A549 (cell line): ENCODE results near the gene ENTPD6. TPM values are rescaled to one million over a fixed set of nuclear protein-coding genes. Genes with fewer than 3 reads are reported as not detected.

Source experiments
- ATAC-seq, 2 experiments: fragments of 200-7000 bp in 1 of 2; fragments of >200 bp in 1 of 2; cut with Nextera tagmentation in 1 of 2; cut with Tn5 transposase in 1 of 2; 3 replicates each; pipeline versions ENCODE4 v1.8.0 to v1.9.1; 2018 to 2020; ENCODE audit warnings: mild to moderate bottlenecking in 1 of 2, moderate library complexity in 1 of 2
- CTCF ChIA-PET: fragments of 300-600 bp; sonication (Branson Sonifier 250); formaldehyde crosslinking; extraction: SDS; loops from one replicate; lab custom pipeline; 2021; ENCODE audit warnings: antibody characterized with exemption, inconsistent platforms; lab: Yijun Ruan, JAX
- POLR2A ChIA-PET: fragments of 350-600 bp; formaldehyde crosslinking; extraction: SDS; loops from one replicate; lab custom pipeline; 2021; ENCODE audit warnings: antibody characterized with exemption, inconsistent platforms; lab: Yijun Ruan, JAX
- DNase-seq, 2 experiments: peaks; one replicate each; pipeline versions ENCODE4 v3.0.0 to v3.0.0-alpha.2; 2011 to 2016; ENCODE audit warnings: low read depth in 1 of 2, low spot score in 1 of 2
- FAIRE-seq: peaks from 2 replicates; lab custom pipeline; 2011; peaks lifted over from hg19 to GRCh38; lab: Jason Lieb, UNC
- H3K27ac ChIP-seq, 2 experiments: fragments of >200 bp; sonication (Bioruptor Twin); formaldehyde crosslinking; 3 replicates each; pipeline ENCODE4 v1.5.1; 2016 to 2017
- H3K4me1 ChIP-seq: fragments of >200 bp; sonication (Bioruptor Twin); formaldehyde crosslinking; 3 replicates; pipeline ENCODE4 v1.6.1; 2016
- H3K4me2 ChIP-seq: fragments of >200 bp; sonication (Bioruptor Twin); formaldehyde crosslinking; 3 replicates; pipeline ENCODE4 v1.6.1; 2016
- H3K4me3 ChIP-seq: fragments of >200 bp; sonication (Bioruptor Twin); formaldehyde crosslinking; 3 replicates; pipeline ENCODE4 v1.5.1; 2016
- H3K9me3 ChIP-seq: fragments of >200 bp; sonication (Bioruptor Twin); formaldehyde crosslinking; 3 replicates; pipeline ENCODE4 v1.6.1; 2016
- CBX8 ChIP-seq: fragments of 200-600 bp; sonication (generic); IDR thresholded peaks from 2 replicates; pipeline ENCODE4 v1.6.1; 2016
- EHMT2 ChIP-seq: fragments of 200-600 bp; sonication (generic); IDR thresholded peaks from 2 replicates; pipeline ENCODE4 v1.6.1; 2016; ENCODE audit warnings: antibody characterized with exemption, low read depth, mild to moderate bottlenecking, moderate library complexity
- HDAC2 ChIP-seq: fragments of 200-600 bp; sonication (generic); IDR thresholded peaks from 2 replicates; pipeline ENCODE4 v1.6.1; 2016
- JUN ChIP-seq, 2 experiments: fragments of >200 bp; sonication (Bioruptor Twin); formaldehyde crosslinking; IDR thresholded peaks; 2 replicates in 1 of 2; 3 replicates in 1 of 2; pipeline ENCODE4 v1.6.1; 2016 to 2017
- POLR2A ChIP-seq: IDR thresholded peaks from 2 replicates; pipeline ENCODE4 v1.6.1; 2012; ENCODE audit warnings: mild to moderate bottlenecking, low read length
- RAD21 ChIP-seq, 2 experiments: fragments of >200 bp in 1 of 2; sonication (Bioruptor Twin) in 1 of 2; formaldehyde crosslinking in 1 of 2; IDR thresholded peaks in 1 of 2; conservative IDR thresholded peaks in 1 of 2; 2 replicates in 1 of 2; 3 replicates in 1 of 2; pipeline ENCODE4 v1.6.1; 2012 to 2018; ENCODE audit warnings: inconsistent platforms in 1 of 2
- WGBS: methylation state at CpG from one replicate; pipeline ENCODE4 v1.1.6; 2017; ENCODE audit errors: missing lambda C conversion rate; 5-methylcytosine and 5-hydroxymethylcytosine counted together
- polyA plus RNA-seq, 4 experiments: library from polyadenylated mRNA; depleted of rRNA in 3 of 4; stranded (reverse); fragments of >200 nt; fragmentation: RNase III in 1 of 4; extraction: RNeasy Plus Mini Kit Qiagen cat#74134 plus additional on column Dnase treatment in 1 of 4; gene quantifications; 2 replicates in 3 of 4; 3 replicates in 1 of 4; pipeline ENCODE4 v1.2.3, GENCODE V29; 2011 to 2017
- TF ChIP-seq, protein P1 (sequence below): fragments of 200-600 bp; sonication (generic); IDR thresholded peaks from 2 replicates; pipeline ENCODE4 v1.6.1; 2016; ENCODE audit warnings: antibody characterized with exemption, mild to moderate bottlenecking, moderate library complexity
- TF ChIP-seq, protein P2 (sequence below): IDR thresholded peaks from 2 replicates; pipeline ENCODE4 v1.6.1; 2012
- TF ChIP-seq, protein P3 (sequence below): fragments of >200 bp; sonication (Bioruptor Twin); formaldehyde crosslinking; IDR thresholded peaks from 3 replicates; pipeline ENCODE4 v1.5.1; 2016
- TF ChIP-seq, protein P4 (sequence below): fragments of >200 bp; sonication (Bioruptor Twin); formaldehyde crosslinking; IDR thresholded peaks from 2 replicates; pipeline ENCODE4 v1.6.1; 2016

The ENTPD6 gene
- polyA plus RNA-seq, 2 of the 4 experiments (the other 2 are of a cell fraction) = 85.7 to 87.0 TPM

DNA sequence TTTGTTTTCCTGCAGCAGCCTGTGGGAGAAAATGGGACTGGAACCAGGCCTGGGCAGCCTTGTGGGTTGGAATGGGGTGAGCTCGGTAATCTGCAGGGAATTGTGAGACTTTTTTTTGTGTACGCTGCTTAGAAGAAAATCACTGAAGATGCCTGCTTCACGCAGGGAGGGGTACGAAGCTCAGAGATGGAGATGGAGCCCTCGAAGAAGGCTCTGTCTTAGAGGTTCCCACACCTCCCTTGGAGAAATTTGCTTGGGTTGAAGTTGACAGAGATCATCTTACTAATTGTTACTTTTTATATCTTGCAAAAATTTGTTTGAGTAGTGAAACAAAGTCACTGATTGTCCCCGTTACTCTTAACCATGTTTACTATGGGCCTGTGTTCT is 53.3 kb downstream of the ENTPD6 start:
- no peak for FAIRE-seq
- DNase-seq = no peak
- 3% methylated on average over 6 of the region's 6 CpGs for WGBS
- Histone ChIP-seq H3K4me1 (peaks cover 62% of the 10 kb centered on the region), H3K4me3 (peak overlapping the region; percentile 82), H3K9me3 (peaks cover 5% of the 10 kb centered on the region; the same call in 1 of the 3 replicates), H3K4me2 (peak overlapping the region; percentile 87)
- CTCF ChIA-PET = interaction anchor here (1.6 to 11.8 kb wide), 10 partner anchors 8 to 253 kb away, joined by 5 to 300 read pairs (median 15); partner anchors contain the start of gene ENTPD6
- TF ChIP-seq HDAC2 = 0 out of 2 replicates have a peak, but pooled peaks have one; percentile 65
- no peak for TF ChIP-seq EHMT2
- TF ChIP-seq, protein P1, sequence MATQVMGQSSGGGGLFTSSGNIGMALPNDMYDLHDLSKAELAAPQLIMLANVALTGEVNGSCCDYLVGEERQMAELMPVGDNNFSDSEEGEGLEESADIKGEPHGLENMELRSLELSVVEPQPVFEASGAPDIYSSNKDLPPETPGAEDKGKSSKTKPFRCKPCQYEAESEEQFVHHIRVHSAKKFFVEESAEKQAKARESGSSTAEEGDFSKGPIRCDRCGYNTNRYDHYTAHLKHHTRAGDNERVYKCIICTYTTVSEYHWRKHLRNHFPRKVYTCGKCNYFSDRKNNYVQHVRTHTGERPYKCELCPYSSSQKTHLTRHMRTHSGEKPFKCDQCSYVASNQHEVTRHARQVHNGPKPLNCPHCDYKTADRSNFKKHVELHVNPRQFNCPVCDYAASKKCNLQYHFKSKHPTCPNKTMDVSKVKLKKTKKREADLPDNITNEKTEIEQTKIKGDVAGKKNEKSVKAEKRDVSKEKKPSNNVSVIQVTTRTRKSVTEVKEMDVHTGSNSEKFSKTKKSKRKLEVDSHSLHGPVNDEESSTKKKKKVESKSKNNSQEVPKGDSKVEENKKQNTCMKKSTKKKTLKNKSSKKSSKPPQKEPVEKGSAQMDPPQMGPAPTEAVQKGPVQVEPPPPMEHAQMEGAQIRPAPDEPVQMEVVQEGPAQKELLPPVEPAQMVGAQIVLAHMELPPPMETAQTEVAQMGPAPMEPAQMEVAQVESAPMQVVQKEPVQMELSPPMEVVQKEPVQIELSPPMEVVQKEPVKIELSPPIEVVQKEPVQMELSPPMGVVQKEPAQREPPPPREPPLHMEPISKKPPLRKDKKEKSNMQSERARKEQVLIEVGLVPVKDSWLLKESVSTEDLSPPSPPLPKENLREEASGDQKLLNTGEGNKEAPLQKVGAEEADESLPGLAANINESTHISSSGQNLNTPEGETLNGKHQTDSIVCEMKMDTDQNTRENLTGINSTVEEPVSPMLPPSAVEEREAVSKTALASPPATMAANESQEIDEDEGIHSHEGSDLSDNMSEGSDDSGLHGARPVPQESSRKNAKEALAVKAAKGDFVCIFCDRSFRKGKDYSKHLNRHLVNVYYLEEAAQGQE = no peak
- no peak for TF ChIP-seq JUN (IDR thresholded peaks at IDR 0.05)
- TF ChIP-seq, all 56 proteins: peak for 1
- POLR2A ChIA-PET = interaction anchor here (0.8 to 3.9 kb wide), 6 partner anchors 12 to 142 kb away, joined by 4 to 67 read pairs (median 41); partner anchors contain the start of genes ABHD12 and ENTPD6
- H3K27ac ChIP-seq = peak overlapping the region; percentile 92 to 96
- 0 out of 6 replicates have a peak, but pooled peaks of 1 of the 2 experiments have one; percentile 0 for ATAC-seq

DNA sequence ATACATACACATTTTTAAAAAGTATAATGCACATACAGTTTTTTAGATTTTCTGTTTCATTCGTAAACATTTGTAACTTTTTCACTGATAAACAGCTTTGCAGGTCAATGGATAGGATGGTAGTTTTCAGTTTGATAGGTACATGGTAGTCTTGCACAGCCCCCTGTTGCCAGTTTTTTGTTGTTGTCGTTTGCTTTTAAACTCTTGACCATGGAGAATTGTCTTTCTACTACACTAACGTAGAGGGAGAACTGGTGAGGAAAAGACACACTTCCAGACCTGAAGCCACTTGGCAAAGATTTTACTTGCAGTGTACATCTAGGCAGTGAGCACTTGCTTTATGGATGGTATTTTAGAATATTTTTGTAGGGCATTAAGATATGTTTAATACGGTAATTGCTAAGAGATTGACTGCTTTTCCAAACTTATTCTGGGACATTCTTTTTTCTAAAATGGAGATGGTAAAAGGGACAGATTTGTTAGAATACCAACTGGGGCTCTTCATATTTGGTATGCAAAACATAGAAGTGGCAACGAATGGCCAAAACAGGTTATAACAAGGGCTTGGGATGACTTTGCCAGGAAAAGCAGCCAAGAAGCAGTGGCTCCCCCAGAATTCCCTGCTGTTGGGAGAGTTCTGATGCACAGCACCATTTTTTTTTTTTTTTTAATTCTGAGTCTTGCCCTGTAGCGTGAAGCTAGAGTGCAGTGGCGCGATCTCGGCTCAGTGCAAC is 53.9 kb downstream of the ENTPD6 start:
- ATAC-seq (no peak), DNase-seq (no peak), FAIRE-seq (no peak)
- WGBS = 46% methylated on average over 9 of the region's 9 CpGs
- Histone ChIP-seq H3K4me3 (peak overlapping the region; percentile 82), H3K27ac (peak overlapping the region; percentile 92 to 96), H3K4me1 (peaks cover 67% of the 10 kb centered on the region), H3K9me3 (no peaks in the 10 kb centered on the region), H3K4me2 (peak overlapping the region; percentile 87)
- TF ChIP-seq POLR2A (no peak), CBX8 (no peak), RAD21 (conservative IDR thresholded peaks at IDR 0.05 in 1 of 2, IDR thresholded peaks at IDR 0.05 in 1 of 2) (peak; percentile 28 to 37; a peak in 2 of 5 replicates)
- TF ChIP-seq, protein P2, sequence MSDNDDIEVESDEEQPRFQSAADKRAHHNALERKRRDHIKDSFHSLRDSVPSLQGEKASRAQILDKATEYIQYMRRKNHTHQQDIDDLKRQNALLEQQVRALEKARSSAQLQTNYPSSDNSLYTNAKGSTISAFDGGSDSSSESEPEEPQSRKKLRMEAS = 0 out of 2 replicates have a peak, but pooled peaks have one; percentile 9
- TF ChIP-seq, protein P3, sequence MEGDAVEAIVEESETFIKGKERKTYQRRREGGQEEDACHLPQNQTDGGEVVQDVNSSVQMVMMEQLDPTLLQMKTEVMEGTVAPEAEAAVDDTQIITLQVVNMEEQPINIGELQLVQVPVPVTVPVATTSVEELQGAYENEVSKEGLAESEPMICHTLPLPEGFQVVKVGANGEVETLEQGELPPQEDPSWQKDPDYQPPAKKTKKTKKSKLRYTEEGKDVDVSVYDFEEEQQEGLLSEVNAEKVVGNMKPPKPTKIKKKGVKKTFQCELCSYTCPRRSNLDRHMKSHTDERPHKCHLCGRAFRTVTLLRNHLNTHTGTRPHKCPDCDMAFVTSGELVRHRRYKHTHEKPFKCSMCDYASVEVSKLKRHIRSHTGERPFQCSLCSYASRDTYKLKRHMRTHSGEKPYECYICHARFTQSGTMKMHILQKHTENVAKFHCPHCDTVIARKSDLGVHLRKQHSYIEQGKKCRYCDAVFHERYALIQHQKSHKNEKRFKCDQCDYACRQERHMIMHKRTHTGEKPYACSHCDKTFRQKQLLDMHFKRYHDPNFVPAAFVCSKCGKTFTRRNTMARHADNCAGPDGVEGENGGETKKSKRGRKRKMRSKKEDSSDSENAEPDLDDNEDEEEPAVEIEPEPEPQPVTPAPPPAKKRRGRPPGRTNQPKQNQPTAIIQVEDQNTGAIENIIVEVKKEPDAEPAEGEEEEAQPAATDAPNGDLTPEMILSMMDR = peak; percentile 24; the same call in 1 of the 3 replicates
- TF ChIP-seq, protein P4, sequence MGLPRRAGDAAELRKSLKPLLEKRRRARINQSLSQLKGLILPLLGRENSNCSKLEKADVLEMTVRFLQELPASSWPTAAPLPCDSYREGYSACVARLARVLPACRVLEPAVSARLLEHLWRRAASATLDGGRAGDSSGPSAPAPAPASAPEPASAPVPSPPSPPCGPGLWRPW = no peak
- ChIA-PET POLR2A (interaction anchor here (3.7 to 3.9 kb wide), 2 partner anchors 20 to 54 kb away, joined by 49 to 60 read pairs; partner anchors contain the start of gene ENTPD6), CTCF (interaction anchor here (0.9 to 11.8 kb wide), 13 partner anchors 7 to 254 kb away, joined by 3 to 300 read pairs (median 8); no protein-coding TSS in a partner anchor)

DNA sequence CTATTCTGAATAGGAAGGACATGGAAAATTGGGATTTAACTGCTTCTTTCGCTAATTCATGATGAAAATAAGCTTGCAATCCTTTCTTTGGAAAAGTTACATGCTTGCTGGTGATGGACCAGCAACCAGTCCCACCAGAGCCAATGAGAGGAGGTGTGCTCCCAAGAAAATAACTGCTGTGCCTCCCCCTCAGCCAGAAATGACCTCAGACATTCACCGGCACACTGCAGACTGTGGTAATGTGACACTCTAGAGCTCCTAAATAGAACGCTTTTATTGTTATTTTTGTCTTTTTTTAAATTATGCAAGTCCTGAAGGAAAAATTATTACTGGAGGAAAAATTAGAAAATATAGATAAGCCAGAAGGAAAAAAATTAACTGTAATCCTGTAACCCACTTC is 55.0 kb downstream of the ENTPD6 start:
- POLR2A ChIA-PET = no interaction called here
- no peak overlapping the region; a peak in 1 of 6 replicates for H3K27ac ChIP-seq
- no peaks in the 10 kb centered on the region for H3K9me3 ChIP-seq
- CTCF ChIA-PET = interaction anchor here (0.9 to 11.8 kb wide), 8 partner anchors 11 to 173 kb away, joined by 3 to 300 read pairs (median 4); no protein-coding TSS in a partner anchor
- peak overlapping the region; percentile 82; the same call in 2 of the 3 replicates for H3K4me3 ChIP-seq
- FAIRE-seq (no peak), DNase-seq (no peak), ATAC-seq (no peak)
- peak overlapping the region; percentile 87 for H3K4me2 ChIP-seq
- TF ChIP-seq, protein P1 = no peak
- H3K4me1 ChIP-seq = peaks cover 74% of the 10 kb centered on the region
- 89% methylated on average over 3 of the region's 3 CpGs for WGBS
